Stimulated activated CD4-positive, alpha-beta T cell treated with anti-CD3 and anti-CD28 coated beads, Interleukin-4, amount 100 ng/mL, for 1 hour (primary cell): ENCODE data around the gene CSPG5.
A peak's percentile ranks its signal among the peaks of the same experiment; 100 is the strongest.

ENCODE experiments used
- DNase-seq: peaks from one replicate; pipeline ENCODE4 v3.0.0-alpha.2; 2020

Gene CSPG5

GRCh38 chr3:47586746-47587145 is 8.1 kb upstream of the CSPG5 start:
- no peak for DNase-seq

- no peak for DNase-seq
Observed at GRCh38 chr3:47583320-47584075, 4.8 kb upstream of the CSPG5 start.

GRCh38 chr3:47581835-47582234 is 3.2 kb upstream of the CSPG5 start:
- no peak for DNase-seq

GRCh38 chr3:47581422-47581821 is 2.8 kb upstream of the CSPG5 start:
- DNase-seq: no peak

- no peak for DNase-seq
Observed at GRCh38 chr3:47580481-47580880, 1.8 kb upstream of the CSPG5 start.

- no peak for DNase-seq
Observed at GRCh38 chr3:47579875-47580274, 1.2 kb upstream of the CSPG5 start.

GRCh38 chr3:47578119-47578632 is 489 bp downstream of the CSPG5 start:
- DNase-seq: peak; percentile 38

- DNase-seq: no peak
Observed at GRCh38 chr3:47577583-47578118, 1.0 kb downstream of the CSPG5 start.

- DNase-seq: no peak
Observed at GRCh38 chr3:47573190-47574172, 5.2 kb downstream of the CSPG5 start.

GRCh38 chr3:47571391-47572175 is 7.1 kb downstream of the CSPG5 start:
- DNase-seq: no peak

GRCh38 chr3:47568901-47569300 is 9.8 kb downstream of the CSPG5 start:
- DNase-seq: no peak

- DNase-seq: no peak
Observed at GRCh38 chr3:47567149-47567548, 11.5 kb downstream of the CSPG5 start.

- DNase-seq: no peak
Observed at GRCh38 chr3:47566667-47567066, 12.0 kb downstream of the CSPG5 start.

GRCh38 chr3:47565734-47566550 is 12.7 kb downstream of the CSPG5 start:
- DNase-seq: no peak

- DNase-seq: no peak
Observed at GRCh38 chr3:47556351-47556750, 22.3 kb downstream of the CSPG5 start.

GRCh38 chr3:47554335-47554734 is 24.3 kb downstream of the CSPG5 start:
- DNase-seq: no peak

GRCh38 chr3:47553407-47553806 is 25.3 kb downstream of the CSPG5 start:
- DNase-seq: no peak

- DNase-seq: no peak
Observed at GRCh38 chr3:47542471-47543173, 36.0 kb downstream of the CSPG5 start.

GRCh38 chr3:47541583-47542108 is 37.0 kb downstream of the CSPG5 start:
- DNase-seq: no peak

GRCh38 chr3:47540281-47540680 is 38.4 kb downstream of the CSPG5 start:
- DNase-seq: no peak

- no peak for DNase-seq
Observed at GRCh38 chr3:47536967-47537366, 41.7 kb downstream of the CSPG5 start.
